GM21447 (cell line): ENCODE measurements around the gene MRPL18.
"Not testable (repeated sequence)": the region's sequence is repeated elsewhere in the genome, so short reads cannot be mapped to it uniquely, and the experiment has no call there.

Experiments used
- ATAC-seq: cut with Tn5 transposase; IDR thresholded peaks from one replicate; pipeline ENCODE4 v1.9.1; 2021; ENCODE audit not compliant: unreplicated experiment

Gene MRPL18

GRCh38 chr6:159772196-159772595, 18.1 kb upstream of the MRPL18 start:
- ATAC-seq, result no peak

- ATAC-seq, result no peak
Measured at GRCh38 chr6:159777240-159777904, 12.9 kb upstream of the MRPL18 start.

GRCh38 chr6:159778131-159778530, 12.1 kb upstream of the MRPL18 start:
- no peak for ATAC-seq

- no peak for ATAC-seq
Measured at GRCh38 chr6:159778542-159779103, 11.6 kb upstream of the MRPL18 start.

- no peak for ATAC-seq
Measured at GRCh38 chr6:159788276-159788675, 2.0 kb upstream of the MRPL18 start.

GRCh38 chr6:159788753-159789376, 1.4 kb upstream of the MRPL18 start:
- no peak for ATAC-seq

GRCh38 chr6:159789377-159790148, 704 bp upstream of the MRPL18 start, which contains the start of gene TCP1:
Gene TCP1 (minus strand): TSS chr6:159789602. CDS start chr6:159789468, 134 bp downstream.
- ATAC-seq, result peak; percentile 72

GRCh38 chr6:159790956-159791598, 810 bp downstream of the MRPL18 start:
- no peak for ATAC-seq

- not testable (repeated sequence) for ATAC-seq
Measured at GRCh38 chr6:159794976-159795375, 4.7 kb downstream of the MRPL18 start.

GRCh38 chr6:159797554-159797953, 7.3 kb downstream of the MRPL18 start:
- ATAC-seq, result no peak

GRCh38 chr6:159800141-159800865, 10.0 kb downstream of the MRPL18 start, which contains the start of gene PNLDC1:
Gene PNLDC1 (plus strand): TSS chr6:159800276. CDS start chr6:159800308, 32 bp downstream.
- ATAC-seq, result no peak

GRCh38 chr6:159801935-159802334, 11.7 kb downstream of the MRPL18 start:
- no peak for ATAC-seq

- ATAC-seq, result no peak
Measured at GRCh38 chr6:159804504-159804903, 14.2 kb downstream of the MRPL18 start.

- ATAC-seq, result no peak
Measured at GRCh38 chr6:159805440-159806020, 15.3 kb downstream of the MRPL18 start.

- no peak for ATAC-seq
Measured at GRCh38 chr6:159806021-159806458, 15.8 kb downstream of the MRPL18 start.

- ATAC-seq, result no peak
Measured at GRCh38 chr6:159807150-159807858, 17.0 kb downstream of the MRPL18 start.

GRCh38 chr6:159808647-159809046, 18.4 kb downstream of the MRPL18 start:
- ATAC-seq, result no peak

- ATAC-seq, result peak; percentile 70
Measured at GRCh38 chr6:159809149-159809548, 18.9 kb downstream of the MRPL18 start.

GRCh38 chr6:159813781-159814180, 23.5 kb downstream of the MRPL18 start:
- ATAC-seq, result no peak
